GM12878 (cell line): ENCODE results near the gene DISC1. TPM values are rescaled to one million over a fixed set of nuclear protein-coding genes. Genes with fewer than 3 reads are reported as not detected.

Experiments used
- CBX3 ChIP-seq: fragments of 200-600 bp; sonication (generic); IDR thresholded peaks from 2 replicates; pipeline ENCODE4 v1.6.1; 2016; ENCODE audit warnings: low read depth, borderline replicate concordance
- E4F1 ChIP-seq: fragments of 450-650 bp; IDR thresholded peaks from 2 replicates; pipeline ENCODE4 v1.6.1; 2018; ENCODE audit warnings: borderline replicate concordance, mild to moderate bottlenecking; ENCODE audit not compliant: partially characterized antibody
- HDGF ChIP-seq: fragments of 450-650 bp; IDR thresholded peaks from 2 replicates; pipeline ENCODE4 v1.6.1; 2016; ENCODE audit warnings: antibody characterized with exemption
- RAD51 ChIP-seq: fragments of 450-650 bp; IDR thresholded peaks from 2 replicates; pipeline ENCODE4 v1.6.1; 2016; ENCODE audit warnings: moderate library complexity, mild to moderate bottlenecking, inconsistent platforms
- RUNX3 ChIP-seq: IDR thresholded peaks from 2 replicates; pipeline ENCODE4 v1.6.1; 2012; ENCODE audit warnings: low read length, inconsistent platforms
- SIN3A ChIP-seq: IDR thresholded peaks from 2 replicates; pipeline ENCODE4 v1.6.1; 2012; ENCODE audit warnings: low read depth, low read length, improper control_type of control experiment
- SMC3 ChIP-seq: IDR thresholded peaks from 2 replicates; pipeline ENCODE4 v1.6.1; 2011; ENCODE audit warnings: low read length, improper control_type of control experiment, borderline replicate concordance
- WRNIP1 ChIP-seq: IDR thresholded peaks from 2 replicates; pipeline ENCODE4 v1.6.1; 2011; ENCODE audit warnings: low read depth, low read length, improper control_type of control experiment, borderline replicate concordance
- ZBTB4 ChIP-seq: fragments of 450-650 bp; formaldehyde crosslinking; IDR thresholded peaks from 2 replicates; pipeline ENCODE4 v1.4.0; 2022; ENCODE audit warnings: mild to moderate bottlenecking, moderate library complexity
- polyA plus RNA-seq, 11 experiments: library from polyadenylated mRNA; depleted of rRNA in 4 of 11; unstranded in 6 of 11; stranded (reverse) in 5 of 11; fragments of >200 nt; fragmentation: Nextera tagmentation in 4 of 11; fragmentation: Illumina TruSeq in 1 of 11; extraction: Ambion mirVana in 4 of 11; extraction: Trizol in 1 of 11; gene quantifications; 1 replicate in 1 of 11; 2 replicates in 10 of 11; pipeline versions ENCODE4 v1.2.1 to v1.2.3, GENCODE V29; 2011 to 2016; ENCODE audit warnings: inconsistent platforms in 2 of 11, missing spikeins in 2 of 11, low read depth in 1 of 11
- total RNA-seq, 4 experiments: library from RNA; depleted of rRNA in 3 of 4; stranded (reverse); fragments of >200 nt in 3 of 4; fragmentation: Illumina TruSeq in 1 of 4; extraction: Trizol in 1 of 4; gene quantifications; 2 replicates each; pipeline versions ENCODE4 v1.2.1 to v1.2.3, GENCODE V29; 2013 to 2021

The DISC1 gene
- total and polyA plus RNA-seq, 10 of the 15 experiments (the other 5 are each of a cell fraction or from before 2014, with no cell fraction given), result 0.05 to 0.72 (median 0.19) TPM; not detected in 1

- TF ChIP-seq RAD51 (no peak), SMC3 (no peak), WRNIP1 (no peak), SIN3A (no peak), ZBTB4 (CRISPR knock-in tag) (no peak), CBX3 (no peak), E4F1 (no peak), HDGF (no peak), RUNX3 (no peak)
- TF ChIP-seq, all 136 proteins: peak for 0
These were observed 299.3 kb downstream of the DISC1 start (continued) for GRCh38 chr1:231925864-231926263.
